ENCODE measurements around the gene NEK11. TPM values are rescaled to one million over a fixed set of nuclear protein-coding genes. Genes with fewer than 3 reads are reported as not detected.
"Not testable (repeated sequence)": the region's sequence is repeated elsewhere in the genome, so short reads cannot be mapped to it uniquely, and the experiment has no call there.

NEK11 gene
- total RNA-seq, 1 donor from 2014 or later = 16.9 TPM

- no peak for DNase-seq (ENCODE audit: low spot score)
- intact Hi-C loops (cut with DNase I) = no loop called here
- ATAC-seq = no peak
Measured at GRCh38 chr3:131036200-131036816, 9.6 kb downstream of the NEK11 start.

GRCh38 chr3:131036986-131037385, 10.3 kb downstream of the NEK11 start:
- no peak for DNase-seq (ENCODE audit: low spot score)
- ATAC-seq = no peak
- intact Hi-C loops (cut with DNase I) = no loop called here

GRCh38 chr3:131038326-131038725, 11.6 kb downstream of the NEK11 start:
- intact Hi-C loops (cut with DNase I) = no loop called here
- no peak for DNase-seq (ENCODE audit: low spot score)
- no peak for ATAC-seq

GRCh38 chr3:131042271-131042985, 15.8 kb downstream of the NEK11 start:
- intact Hi-C loops (cut with DNase I); ATAC-seq; DNase-seq (ENCODE audit: low spot score): not testable (repeated sequence)

GRCh38 chr3:131047582-131047981, 20.9 kb downstream of the NEK11 start:
- DNase-seq (ENCODE audit: low spot score) = no peak
- no peak for ATAC-seq
- intact Hi-C loops (cut with DNase I) = no loop called here

- DNase-seq (ENCODE audit: low spot score) (no peak), ATAC-seq (no peak)
- intact Hi-C loops (cut with DNase I) = no loop called here
Measured at GRCh38 chr3:131048030-131048429, 21.4 kb downstream of the NEK11 start.

GRCh38 chr3:131050001-131050400, 23.3 kb downstream of the NEK11 start:
- ATAC-seq (no peak), DNase-seq (ENCODE audit: low spot score) (no peak)

GRCh38 chr3:131053043-131053859, 26.6 kb downstream of the NEK11 start:
- intact Hi-C loops (cut with DNase I) = no loop called here
- ATAC-seq = no peak
- DNase-seq (ENCODE audit: low spot score) = no peak

More at GRCh38 chr3:131050001-131050400, 23.3 kb downstream of the NEK11 start:
- intact Hi-C loops (cut with DNase I) = no loop called here

- ATAC-seq = no peak
- no peak for DNase-seq (ENCODE audit: low spot score)
- intact Hi-C loops (cut with DNase I) = no loop called here
Measured at GRCh38 chr3:131067983-131068382, 41.3 kb downstream of the NEK11 start.

- ATAC-seq (no peak), DNase-seq (ENCODE audit: low spot score) (no peak)
- intact Hi-C loops (cut with DNase I) = no loop called here
Measured at GRCh38 chr3:131072099-131072559, 45.5 kb downstream of the NEK11 start.

- peak; percentile 70 for ATAC-seq
- intact Hi-C loops (cut with DNase I) = no loop called here
- no peak for DNase-seq (ENCODE audit: low spot score)
Measured at GRCh38 chr3:131072845-131073244, 46.2 kb downstream of the NEK11 start.

GRCh38 chr3:131075632-131076328, 49.1 kb downstream of the NEK11 start:
- DNase-seq (ENCODE audit: low spot score) (no peak), ATAC-seq (no peak)
- intact Hi-C loops (cut with DNase I) = no loop called here

GRCh38 chr3:131077904-131078303, 51.2 kb downstream of the NEK11 start:
- intact Hi-C loops (cut with DNase I) = no loop called here
- ATAC-seq = no peak
- no peak for DNase-seq (ENCODE audit: low spot score)

GRCh38 chr3:131079086-131079485, 52.4 kb downstream of the NEK11 start:
- DNase-seq (ENCODE audit: low spot score) (no peak), ATAC-seq (no peak)
- intact Hi-C loops (cut with DNase I) = no loop called here

GRCh38 chr3:131081224-131081623, 54.5 kb downstream of the NEK11 start:
- ATAC-seq = no peak
- no peak for DNase-seq (ENCODE audit: low spot score)
- intact Hi-C loops (cut with DNase I) = no loop called here

GRCh38 chr3:131082246-131082645, 55.6 kb downstream of the NEK11 start:
- DNase-seq (ENCODE audit: low spot score) = no peak
- intact Hi-C loops (cut with DNase I) = no loop called here
- ATAC-seq = no peak

GRCh38 chr3:131082871-131083863, 56.5 kb downstream of the NEK11 start:
- DNase-seq (ENCODE audit: low spot score) (peak; percentile 67), ATAC-seq (no peak)
- intact Hi-C loops (cut with DNase I) = no loop called here

- ATAC-seq = no peak
- no peak for DNase-seq (ENCODE audit: low spot score)
- intact Hi-C loops (cut with DNase I) = no loop called here
Measured at GRCh38 chr3:131091768-131092167, 65.1 kb downstream of the NEK11 start.

Measured in sciatic nerve (tissue), 2 donors.